ENCODE data around the gene PSMB11. TPM values are rescaled to one million over a fixed set of nuclear protein-coding genes. Genes with fewer than 3 reads are reported as not detected.

Gene PSMB11
- total RNA-seq, 2 donors from 2014 or later, result not detected

DNA sequence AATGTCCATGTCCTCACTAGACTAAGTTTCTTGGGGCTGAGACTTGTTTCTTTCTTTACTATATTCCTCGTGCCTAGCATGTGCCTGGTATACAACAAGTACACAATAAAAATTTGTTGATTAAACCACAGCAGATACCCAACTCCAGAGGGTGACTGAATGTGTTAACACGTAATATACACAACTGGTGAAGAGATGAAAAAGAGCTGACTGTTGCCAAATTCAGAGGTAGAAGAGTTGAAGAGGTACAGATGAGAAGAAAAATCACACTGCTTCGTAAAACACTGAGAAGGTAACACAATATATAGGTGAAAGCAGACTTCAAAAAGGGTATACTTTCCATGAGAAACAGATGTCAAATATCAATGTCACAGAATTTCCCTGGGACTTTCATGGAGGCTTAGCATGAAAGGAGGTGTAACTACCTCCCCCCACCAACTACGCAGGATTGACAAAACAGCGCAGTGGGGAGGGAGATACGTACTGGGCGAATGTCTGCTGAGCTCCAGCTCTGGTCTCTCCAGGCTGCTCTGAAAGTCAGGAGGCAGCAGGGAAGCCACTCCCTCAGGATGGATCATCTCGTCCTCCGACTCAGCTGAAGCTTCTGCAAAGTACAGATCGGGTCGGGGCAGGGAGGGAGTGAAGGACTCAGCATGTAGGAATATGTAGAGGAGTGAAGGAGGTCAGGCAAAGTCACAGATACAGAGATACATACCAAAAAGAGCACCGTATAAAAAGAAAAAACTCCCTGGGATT lies 47.7 kb downstream of the PSMB11 start:
- Histone ChIP-seq H3K4me1 (peaks cover 4% of the 10 kb centered on the region), H3K9me3 (no peaks in the 10 kb centered on the region), H3K9ac (ENCODE audit: low read depth in 2 of 2, low read length in 2 of 2) (no peak overlapping the region), H3K27me3 (no peaks in the 10 kb centered on the region), H3K4me3 (no peak overlapping the region), H3K27ac (no peak overlapping the region), H3K36me3 (peaks cover 29% of the 10 kb centered on the region)
- TF ChIP-seq, protein P1, sequence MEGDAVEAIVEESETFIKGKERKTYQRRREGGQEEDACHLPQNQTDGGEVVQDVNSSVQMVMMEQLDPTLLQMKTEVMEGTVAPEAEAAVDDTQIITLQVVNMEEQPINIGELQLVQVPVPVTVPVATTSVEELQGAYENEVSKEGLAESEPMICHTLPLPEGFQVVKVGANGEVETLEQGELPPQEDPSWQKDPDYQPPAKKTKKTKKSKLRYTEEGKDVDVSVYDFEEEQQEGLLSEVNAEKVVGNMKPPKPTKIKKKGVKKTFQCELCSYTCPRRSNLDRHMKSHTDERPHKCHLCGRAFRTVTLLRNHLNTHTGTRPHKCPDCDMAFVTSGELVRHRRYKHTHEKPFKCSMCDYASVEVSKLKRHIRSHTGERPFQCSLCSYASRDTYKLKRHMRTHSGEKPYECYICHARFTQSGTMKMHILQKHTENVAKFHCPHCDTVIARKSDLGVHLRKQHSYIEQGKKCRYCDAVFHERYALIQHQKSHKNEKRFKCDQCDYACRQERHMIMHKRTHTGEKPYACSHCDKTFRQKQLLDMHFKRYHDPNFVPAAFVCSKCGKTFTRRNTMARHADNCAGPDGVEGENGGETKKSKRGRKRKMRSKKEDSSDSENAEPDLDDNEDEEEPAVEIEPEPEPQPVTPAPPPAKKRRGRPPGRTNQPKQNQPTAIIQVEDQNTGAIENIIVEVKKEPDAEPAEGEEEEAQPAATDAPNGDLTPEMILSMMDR (IDR thresholded peaks at IDR 0.05), result no peak
- no peak for DNase-seq
- intact Hi-C loops (cut with DNase I), result no loop called here

DNA sequence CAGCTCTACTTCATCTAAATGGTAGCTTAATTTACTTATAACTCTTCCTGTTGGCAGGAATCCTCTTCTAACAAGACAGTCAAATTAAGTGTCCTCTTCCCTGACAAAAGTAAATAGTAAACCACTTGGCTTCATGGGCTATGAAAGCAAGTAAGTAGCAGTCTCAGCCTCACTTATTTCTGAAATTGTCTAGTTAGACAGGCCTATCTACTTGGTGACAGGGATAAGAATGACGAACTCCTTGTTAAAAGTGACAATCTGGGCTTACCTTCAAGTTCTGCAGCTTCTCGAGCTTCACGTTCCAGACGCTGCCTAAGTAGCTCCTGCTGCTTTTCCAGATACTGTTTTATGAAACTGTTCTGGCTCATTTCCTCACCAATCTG lies 48.2 kb downstream of the PSMB11 start:
- Histone ChIP-seq H3K36me3 (peaks cover 29% of the 10 kb centered on the region), H3K27ac (no peak overlapping the region), H3K9ac (ENCODE audit: low read depth in 2 of 2, low read length in 2 of 2) (no peak overlapping the region), H3K27me3 (no peaks in the 10 kb centered on the region), H3K4me3 (no peak overlapping the region), H3K4me1 (peaks cover 4% of the 10 kb centered on the region), H3K9me3 (no peaks in the 10 kb centered on the region)
- no peak for DNase-seq
- TF ChIP-seq, protein P1 (IDR thresholded peaks at IDR 0.05), result no peak
- intact Hi-C loops (cut with DNase I), result no loop called here

DNA sequence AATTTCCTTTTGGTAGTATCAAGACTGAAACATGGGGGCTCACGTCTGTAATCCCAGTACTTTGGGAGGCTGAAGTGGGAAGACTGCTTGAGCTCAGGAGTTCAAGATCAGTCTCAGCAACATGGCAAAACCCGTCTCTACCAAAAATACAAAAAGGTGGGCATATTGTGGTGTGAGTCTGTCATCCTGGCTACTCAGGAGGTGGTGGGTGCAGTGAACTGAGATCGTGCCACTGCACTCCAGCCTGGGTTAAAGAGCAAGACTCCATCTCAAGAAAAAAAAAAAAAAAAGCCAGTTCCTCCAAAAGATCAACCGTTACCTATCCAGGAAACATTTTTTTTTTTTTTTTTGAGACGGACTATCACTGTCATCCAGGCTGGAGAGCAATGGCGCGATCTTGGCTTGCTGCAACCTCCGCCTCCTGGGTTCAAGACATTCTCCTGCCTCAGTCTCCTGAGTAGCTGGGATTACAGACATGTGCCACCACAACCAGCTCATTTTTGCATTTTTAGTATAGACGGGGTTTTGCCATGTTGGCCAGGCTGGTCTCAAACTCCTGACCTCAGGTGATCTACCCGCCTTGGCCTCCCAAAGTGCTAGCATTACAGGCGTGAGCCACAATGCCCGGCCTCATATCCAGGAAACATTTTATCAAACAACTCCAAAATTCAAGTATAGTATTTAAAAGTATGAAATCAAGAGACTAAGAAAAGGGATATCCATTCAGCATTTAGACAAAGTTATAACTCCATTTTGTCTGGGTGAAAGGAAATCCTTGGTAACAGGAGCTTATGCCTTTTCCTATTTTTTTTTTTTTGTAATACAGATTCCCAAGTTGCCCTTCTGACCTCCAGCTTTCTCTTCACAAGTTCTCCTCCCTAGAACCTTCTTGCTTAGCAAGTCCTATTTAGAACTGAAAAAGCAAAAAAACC lies 49.5 kb downstream of the PSMB11 start:
- TF ChIP-seq, protein P1 (IDR thresholded peaks at IDR 0.05), result no peak
- Histone ChIP-seq H3K36me3 (peaks cover 29% of the 10 kb centered on the region), H3K9ac (ENCODE audit: low read depth in 2 of 2, low read length in 2 of 2) (no peak overlapping the region), H3K9me3 (no peaks in the 10 kb centered on the region), H3K27ac (no peak overlapping the region), H3K27me3 (no peaks in the 10 kb centered on the region), H3K4me1 (peaks cover 4% of the 10 kb centered on the region), H3K4me3 (no peak overlapping the region)
- intact Hi-C loops (cut with DNase I), result no loop called here
- no peak for DNase-seq

DNA sequence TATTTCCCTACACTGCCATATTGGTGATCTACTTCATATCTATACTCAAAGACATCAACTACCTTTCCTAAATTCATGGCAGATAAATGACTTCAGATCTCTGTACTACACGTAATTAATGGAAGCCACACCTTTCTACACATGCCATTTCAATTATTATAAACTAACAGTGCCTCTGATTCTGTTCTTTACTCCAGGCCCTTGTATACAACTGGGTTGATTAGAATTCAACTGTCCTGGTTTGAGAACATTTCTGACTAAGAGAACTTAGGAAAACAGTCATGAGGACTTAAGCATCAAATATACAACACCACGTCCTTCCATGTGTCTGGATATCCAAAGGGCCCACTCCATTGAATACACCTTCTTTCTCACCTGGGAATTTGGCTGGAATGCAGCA lies 51.1 kb downstream of the PSMB11 start:
- H3K4me3 ChIP-seq, result no peak overlapping the region
- TF ChIP-seq, protein P1 (IDR thresholded peaks at IDR 0.05), result no peak
- no peak overlapping the region for H3K27ac ChIP-seq
- no peaks in the 10 kb centered on the region for H3K9me3 ChIP-seq
- intact Hi-C loops (cut with DNase I), result no loop called here
- peaks cover 29% of the 10 kb centered on the region for H3K36me3 ChIP-seq
- no peak for DNase-seq
- peaks cover 4% of the 10 kb centered on the region for H3K4me1 ChIP-seq
- H3K9ac ChIP-seq (ENCODE audit: low read depth in 2 of 2, low read length in 2 of 2), result no peak overlapping the region
- no peaks in the 10 kb centered on the region for H3K27me3 ChIP-seq

DNA sequence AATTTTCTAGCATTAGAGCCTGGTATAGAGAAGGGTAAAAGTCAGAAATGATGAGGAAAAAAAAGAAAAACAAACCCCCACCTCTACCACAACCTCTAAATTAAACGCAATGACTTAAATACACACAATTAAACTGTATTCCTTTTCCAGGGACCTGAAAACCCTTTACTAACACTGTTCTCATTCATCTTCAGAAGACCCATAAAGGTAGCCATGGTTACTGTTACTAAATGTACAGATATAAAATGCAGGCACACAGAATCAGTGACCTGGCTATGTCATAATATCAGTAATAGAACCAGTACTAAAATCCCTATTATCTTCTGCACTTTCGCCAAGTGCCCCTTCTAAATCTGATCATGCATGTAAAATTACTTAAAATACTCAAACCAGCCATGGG lies 51.5 kb downstream of the PSMB11 start:
- Histone ChIP-seq H3K4me3 (peak overlapping the region; percentile 74), H3K27me3 (no peaks in the 10 kb centered on the region), H3K36me3 (peaks cover 26% of the 10 kb centered on the region), H3K9me3 (no peaks in the 10 kb centered on the region), H3K9ac (ENCODE audit: low read depth in 2 of 2, low read length in 2 of 2) (peak overlapping the region in 1 of 2 donors; percentile 99), H3K27ac (no peak overlapping the region), H3K4me1 (peaks cover 4% of the 10 kb centered on the region)
- intact Hi-C loops (cut with DNase I), result no loop called here
- TF ChIP-seq, protein P1 (IDR thresholded peaks at IDR 0.05), result no peak
- DNase-seq, result no peak

Other genes with a start within 250 kb of the PSMB11 start
- gene SLC7A7, start 226.8 kb upstream of the PSMB11 start, total RNA-seq, result 1 to 10 TPM; 2.7 to 7.0 TPM
- 100 to 1,000 TPM in 1 of 2 donors, 10 to 100 TPM in 1; 79.1 to 156 TPM for gene MRPL52, start 212.3 kb upstream of the PSMB11 start, total RNA-seq
- 10 to 100 TPM; 59.1 to 82.8 TPM for gene MMP14, start 205.6 kb upstream of the PSMB11 start, total RNA-seq
- 100 to 1,000 TPM; 204 to 222 TPM for gene LRP10, start 170.5 kb upstream of the PSMB11 start, total RNA-seq
- gene REM2, start 159.0 kb upstream of the PSMB11 start, total RNA-seq, result under 1 TPM; 0.24 to 0.30 TPM
- gene RBM23, start 123.1 kb upstream of the PSMB11 start, total RNA-seq, result 10 to 100 TPM; 66.8 to 67.7 TPM
- 10 to 100 TPM; 39.3 to 86.4 TPM for gene PRMT5, start 112.8 kb upstream of the PSMB11 start, total RNA-seq
- 10 to 100 TPM; 36.6 to 54.1 TPM for gene HAUS4, start 85.1 kb upstream of the PSMB11 start, total RNA-seq
- gene AJUBA, start 59.7 kb upstream of the PSMB11 start, total RNA-seq, result 1 to 10 TPM; 4.1 to 6.7 TPM
- 10 to 100 TPM in 1 of 2 donors, 1 to 10 TPM in 1; 8.8 to 14.5 TPM for gene C14orf93, start 32.1 kb upstream of the PSMB11 start, total RNA-seq
- 100 to 1,000 TPM in 1 of 2 donors, 10 to 100 TPM in 1; 99.7 to 137 TPM for gene PSMB5, start 7.3 kb upstream of the PSMB11 start, total RNA-seq
- 10 to 100 TPM in 1 of 2 donors, 1 to 10 TPM in 1; 4.4 to 11.4 TPM for gene CDH24, start 15.3 kb downstream of the PSMB11 start, total RNA-seq
- 100 to 1,000 TPM in 1 of 2 donors, 10 to 100 TPM in 1; 99.4 to 154 TPM for gene ACIN1, start 52.9 kb downstream of the PSMB11 start, total RNA-seq
- 10 to 100 TPM; 56.2 to 59.2 TPM for gene C14orf119, start 53.3 kb downstream of the PSMB11 start, total RNA-seq
- not detected for gene CIROP, start 62.8 kb downstream of the PSMB11 start, total RNA-seq
- gene CEBPE, start 77.0 kb downstream of the PSMB11 start, total RNA-seq, result not detected
- gene SLC7A8, start 141.4 kb downstream of the PSMB11 start, total RNA-seq, result 10 to 100 TPM; 21.5 to 23.8 TPM
- not detected for gene RNF212B, start 195.7 kb downstream of the PSMB11 start, total RNA-seq
- gene HOMEZ, start 243.9 kb downstream of the PSMB11 start, total RNA-seq, result 10 to 100 TPM; 16.5 to 21.9 TPM